GM19035 (cell line): ENCODE results near the gene FAM222A.
A peak's percentile ranks its signal among the peaks of the same experiment; 100 is the strongest.

Source experiments
- ATAC-seq: cut with Tn5 transposase; IDR thresholded peaks from one replicate; pipeline ENCODE4 v1.9.1; 2021; ENCODE audit not compliant: unreplicated experiment

The FAM222A gene

DNA sequence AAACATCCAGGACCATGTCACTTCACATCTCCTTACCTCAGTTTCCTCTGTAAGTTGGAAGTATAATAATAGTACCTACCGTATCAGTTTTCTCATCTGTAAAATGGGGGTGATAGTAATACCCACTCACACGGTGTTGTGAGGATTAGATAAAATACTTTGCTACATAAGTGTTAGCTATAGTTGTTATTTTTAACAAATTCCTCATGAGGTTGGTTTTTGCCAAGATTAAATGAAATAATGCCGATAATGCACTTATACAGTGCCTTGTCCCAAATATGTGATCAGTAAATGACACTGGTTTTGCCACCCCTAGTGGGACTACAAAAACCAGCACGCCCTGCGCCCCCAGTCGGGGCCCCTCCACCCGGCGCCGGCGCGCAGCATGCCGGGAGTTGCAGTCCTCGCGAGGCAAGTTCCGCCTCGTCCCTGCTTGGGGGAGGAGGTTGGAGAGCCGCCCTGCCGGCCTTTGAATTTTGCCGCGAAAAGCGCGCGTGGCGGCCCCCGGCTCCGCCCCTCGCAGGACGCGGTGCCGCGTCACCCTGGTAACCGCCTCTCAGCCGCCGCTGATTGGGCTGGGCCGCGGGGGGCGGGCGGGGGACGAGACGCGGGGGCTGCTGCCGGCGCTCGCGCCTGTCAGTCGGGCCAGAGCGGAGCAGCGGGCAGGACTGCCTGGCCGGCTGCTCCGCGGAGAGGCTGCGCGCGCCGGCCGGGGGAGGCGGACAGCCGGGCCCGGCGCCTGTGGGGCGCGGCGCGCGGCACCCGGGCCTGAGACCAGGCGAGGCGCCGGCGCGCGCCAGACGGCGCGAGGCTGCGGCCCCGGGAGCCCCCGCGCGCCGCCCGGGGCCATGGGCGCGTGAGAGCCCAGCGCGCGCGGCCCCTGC lies at the start of gene FAM222A:
Gene FAM222A (plus strand): TSS at position 639 of the 884 bp plus-strand sequence. CDS start 30,322 bp downstream, outside the sequence.
- peak; percentile 88 for ATAC-seq

DNA sequence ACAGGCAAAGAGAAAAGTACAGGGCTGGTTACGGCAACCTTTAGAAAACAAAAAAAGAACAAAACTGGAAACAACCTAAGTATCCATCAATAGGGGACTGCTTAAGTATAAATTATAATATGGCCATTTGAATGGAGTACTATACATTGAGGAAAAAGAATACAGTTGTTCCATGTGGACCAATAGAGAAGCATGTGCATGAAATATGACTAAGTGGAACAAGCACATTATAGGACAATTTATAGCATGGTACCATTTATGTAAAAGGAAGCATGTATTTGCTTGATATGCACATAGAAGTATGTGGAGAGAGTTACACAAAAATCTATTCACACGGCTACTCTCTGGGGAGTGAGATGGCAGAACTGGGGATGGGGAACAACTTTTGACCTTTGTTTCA lies 49.2 kb upstream of the FAM222A start:
- ATAC-seq: no peak

DNA sequence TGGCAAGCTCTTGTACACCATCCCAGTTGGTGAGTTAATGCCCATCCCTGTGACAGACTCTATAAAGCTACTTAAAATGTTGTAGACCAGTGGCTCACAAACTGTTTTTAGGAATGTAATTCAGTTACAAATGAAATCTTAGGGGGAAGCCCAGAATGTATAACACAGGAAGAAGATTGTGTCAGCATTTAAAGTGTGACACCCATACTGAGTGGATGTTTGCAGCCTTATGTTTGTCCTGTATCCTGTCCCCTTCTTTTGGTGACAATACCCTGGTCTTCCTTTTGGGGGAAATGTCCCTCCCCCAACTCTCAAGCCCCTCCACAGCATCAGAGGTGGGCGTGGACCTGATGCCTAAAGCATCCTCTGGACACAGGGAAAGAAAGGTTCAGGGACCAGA lies 47.6 kb upstream of the FAM222A start:
- no peak for ATAC-seq

DNA sequence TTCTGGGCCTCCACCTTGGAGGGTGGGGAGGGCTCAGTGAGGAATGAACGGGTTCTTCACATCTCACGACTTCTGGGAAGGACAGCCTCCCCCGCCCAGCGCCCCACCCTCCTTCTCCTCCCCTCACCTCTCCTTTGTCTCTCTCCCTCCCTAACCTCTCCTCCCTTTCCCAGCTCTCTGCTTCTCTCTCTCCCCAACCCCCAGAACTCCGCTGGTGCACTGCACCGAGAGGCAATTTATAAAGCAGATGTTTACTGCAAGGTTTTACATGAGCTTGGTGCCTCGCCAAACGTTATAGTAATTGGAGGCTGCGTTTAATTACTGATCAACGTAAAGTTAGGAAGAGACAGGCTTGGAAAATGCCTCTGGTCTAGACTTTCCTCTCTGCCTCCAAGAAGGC lies 42.9 kb upstream of the FAM222A start:
- no peak for ATAC-seq

DNA sequence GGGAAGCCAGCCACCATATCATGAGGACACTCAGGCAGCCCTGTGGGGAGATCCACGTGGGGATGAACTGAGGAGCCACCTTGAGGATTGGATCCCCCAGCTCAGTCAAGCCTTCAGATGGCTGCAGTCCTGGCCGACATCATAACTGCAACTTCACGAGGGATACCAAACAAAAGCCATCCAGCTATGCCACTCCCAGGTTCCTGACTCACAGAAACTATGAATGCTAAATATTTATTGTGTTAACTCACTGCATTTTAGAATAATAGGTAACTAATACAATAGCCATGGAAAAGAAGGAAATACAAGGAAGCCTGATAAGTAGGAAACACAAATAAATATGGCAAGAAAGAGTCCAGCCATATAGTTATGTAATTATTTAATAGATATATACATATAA lies 42.1 kb upstream of the FAM222A start:
- ATAC-seq: no peak

DNA sequence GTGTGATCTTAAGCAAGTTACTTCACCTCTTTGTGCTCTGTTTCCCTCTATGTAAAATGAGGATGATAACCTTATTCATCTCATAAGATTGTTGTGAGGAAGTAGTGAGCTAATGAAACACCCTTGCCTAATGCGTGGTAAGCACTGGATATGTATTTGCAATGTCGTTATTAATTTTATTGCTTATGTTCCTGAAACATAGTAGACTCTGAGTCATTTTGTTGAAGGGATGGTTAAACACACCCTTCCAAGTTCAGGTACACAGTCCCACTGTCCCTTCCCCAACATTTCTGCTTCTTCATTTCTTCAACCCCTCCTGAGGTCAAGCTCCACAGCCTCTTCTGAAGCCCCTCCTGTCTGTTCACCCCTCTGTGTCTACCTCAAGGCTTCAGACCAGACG lies 40.2 kb upstream of the FAM222A start:
- ATAC-seq: no peak

DNA sequence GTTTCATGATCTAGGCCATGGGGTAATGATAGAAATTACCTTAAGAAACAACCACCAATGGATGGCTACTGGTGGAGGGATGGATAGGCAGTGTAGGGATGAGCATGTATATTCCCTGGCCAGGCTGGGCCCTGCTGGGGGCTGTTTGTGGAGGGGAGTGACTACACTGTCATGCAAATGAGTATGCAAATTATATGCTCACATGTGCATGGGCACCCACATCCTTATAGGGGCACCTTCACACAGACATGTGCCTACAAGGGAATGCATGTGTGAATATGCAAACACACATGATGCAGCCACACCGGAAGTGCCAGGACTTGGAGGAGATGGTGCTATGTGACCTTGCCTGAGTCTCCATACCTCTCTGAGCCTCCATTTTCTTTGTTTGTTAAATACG lies 39.7 kb upstream of the FAM222A start:
- no peak for ATAC-seq

DNA sequence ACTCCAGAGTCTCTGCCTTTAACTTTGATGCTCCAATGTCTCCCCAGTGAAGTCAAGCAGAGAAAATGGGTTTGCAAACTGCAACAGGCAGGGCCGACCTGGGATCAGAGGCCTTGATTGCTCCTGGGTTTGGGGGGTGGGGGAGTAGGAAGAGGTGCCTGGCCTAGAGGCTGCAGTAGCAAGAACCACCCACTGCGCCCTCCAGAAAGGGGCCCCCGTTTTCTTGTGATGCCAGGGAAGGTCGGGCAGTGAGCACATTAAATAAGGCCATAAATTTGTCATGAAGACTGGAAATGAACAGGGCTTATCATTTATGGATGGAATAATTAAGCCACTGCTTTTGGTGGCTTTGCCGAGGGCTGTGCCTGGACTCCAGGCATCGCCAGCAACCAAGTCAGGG lies 38.2 kb upstream of the FAM222A start:
- no peak for ATAC-seq

DNA sequence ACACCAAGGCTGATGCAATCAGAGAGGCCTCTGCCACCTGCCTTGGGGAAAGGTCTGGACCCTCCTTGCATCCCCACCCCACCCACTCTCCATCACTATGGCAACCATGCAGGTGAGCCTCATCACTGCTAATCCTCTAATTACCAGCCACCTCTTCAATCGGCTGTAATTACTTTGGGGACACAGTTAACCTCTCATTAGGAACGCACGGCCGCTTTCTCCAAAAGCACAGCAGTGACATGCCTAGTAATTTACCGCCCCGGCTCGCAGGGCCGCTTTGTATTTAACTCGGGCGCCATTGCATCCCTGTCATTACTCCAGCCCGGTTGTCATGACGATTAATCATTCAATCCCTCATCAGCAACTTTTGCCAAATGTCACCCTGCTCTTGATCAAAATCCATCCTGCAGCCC lies 36.3 kb upstream of the FAM222A start:
- no peak for ATAC-seq

DNA sequence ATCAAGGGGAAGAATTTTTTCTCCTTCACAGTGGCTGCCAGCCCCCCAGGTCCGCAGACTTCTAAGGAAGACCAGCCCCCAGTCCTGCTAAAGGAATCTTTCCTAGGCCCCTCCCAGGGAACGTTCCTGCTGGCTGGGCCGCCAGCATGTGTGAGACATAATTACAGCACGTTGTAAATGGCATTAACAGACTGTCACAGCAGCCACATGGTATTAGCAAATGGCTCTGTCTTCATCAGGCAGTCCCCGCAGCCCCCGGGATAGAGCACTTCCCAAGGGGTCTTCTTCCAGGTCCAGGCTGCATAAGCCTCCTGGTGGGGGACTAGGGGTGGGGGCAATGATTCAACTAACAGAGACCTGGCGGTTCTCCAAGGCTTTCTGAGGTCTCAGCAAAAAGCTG lies 34.9 kb upstream of the FAM222A start:
- no peak for ATAC-seq

DNA sequence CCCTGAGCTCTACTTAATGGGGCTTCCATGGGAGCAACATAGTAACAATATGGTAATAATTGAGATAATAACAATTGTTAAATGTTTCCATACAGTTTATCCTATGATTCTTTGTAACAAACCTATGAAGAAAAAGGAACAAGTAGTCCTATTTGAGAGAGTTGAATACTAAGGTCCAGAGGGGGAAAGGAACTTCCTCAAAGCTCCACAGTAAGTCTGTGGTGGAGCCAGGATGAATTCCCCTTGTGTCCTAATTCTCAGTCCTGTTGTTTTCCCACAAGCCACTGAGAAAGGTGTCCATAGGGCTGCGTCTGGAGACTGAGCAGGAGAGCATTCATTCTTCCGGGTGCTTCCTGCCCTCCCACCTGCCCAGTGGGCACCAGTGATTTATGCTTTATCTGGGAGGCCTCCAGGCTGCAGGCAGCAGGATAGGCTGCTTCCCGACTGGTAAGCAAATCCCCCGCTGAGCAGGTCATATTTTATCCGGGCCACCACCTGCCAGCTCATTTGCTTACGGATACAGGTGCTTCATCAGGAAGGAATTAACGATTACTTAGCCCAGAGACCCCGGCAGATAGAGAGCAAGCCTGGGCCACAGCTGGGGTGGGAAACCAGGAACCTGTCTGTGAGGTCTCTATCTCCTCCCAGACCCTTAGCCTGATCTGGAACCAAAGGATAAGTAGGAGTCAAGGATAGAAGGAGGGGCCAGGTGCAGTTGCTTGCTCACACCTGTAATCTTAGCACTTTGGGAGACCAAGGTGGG lies 33.9 kb upstream of the FAM222A start:
- no peak for ATAC-seq

DNA sequence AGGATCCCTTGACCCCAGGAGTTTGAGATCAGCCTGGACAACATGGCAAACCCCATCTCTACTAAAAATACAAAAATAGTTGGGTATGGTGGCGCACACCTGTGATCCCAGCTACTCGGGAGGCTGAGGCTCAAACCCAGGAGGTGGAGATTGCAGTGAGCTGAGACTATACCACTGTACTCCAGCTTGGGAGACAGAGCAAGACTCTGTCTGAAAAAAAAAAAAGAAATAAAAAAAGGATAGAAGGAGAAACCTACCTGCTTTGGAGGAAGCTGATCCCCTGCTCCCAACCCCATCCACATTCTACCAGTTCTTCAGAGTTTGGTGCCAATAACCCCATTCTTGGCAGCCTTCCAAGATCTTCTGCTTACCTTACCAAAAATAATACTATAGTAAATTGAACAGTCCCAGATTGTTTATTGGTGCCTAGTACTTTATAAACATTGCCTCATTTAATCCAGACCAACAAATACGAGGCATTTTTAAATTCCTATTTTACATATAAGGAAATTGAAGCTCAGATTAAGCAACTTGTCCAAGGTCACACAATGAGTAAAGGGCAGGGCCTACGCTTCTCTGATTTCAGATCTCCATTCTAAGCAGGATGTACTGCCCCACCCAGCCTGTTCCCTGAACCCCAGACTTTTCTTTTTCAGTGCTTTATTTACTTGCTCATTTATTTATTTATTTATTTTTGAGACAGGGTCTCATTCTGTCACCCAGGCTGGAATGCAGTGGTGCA lies 33.2 kb upstream of the FAM222A start:
- no peak for ATAC-seq

DNA sequence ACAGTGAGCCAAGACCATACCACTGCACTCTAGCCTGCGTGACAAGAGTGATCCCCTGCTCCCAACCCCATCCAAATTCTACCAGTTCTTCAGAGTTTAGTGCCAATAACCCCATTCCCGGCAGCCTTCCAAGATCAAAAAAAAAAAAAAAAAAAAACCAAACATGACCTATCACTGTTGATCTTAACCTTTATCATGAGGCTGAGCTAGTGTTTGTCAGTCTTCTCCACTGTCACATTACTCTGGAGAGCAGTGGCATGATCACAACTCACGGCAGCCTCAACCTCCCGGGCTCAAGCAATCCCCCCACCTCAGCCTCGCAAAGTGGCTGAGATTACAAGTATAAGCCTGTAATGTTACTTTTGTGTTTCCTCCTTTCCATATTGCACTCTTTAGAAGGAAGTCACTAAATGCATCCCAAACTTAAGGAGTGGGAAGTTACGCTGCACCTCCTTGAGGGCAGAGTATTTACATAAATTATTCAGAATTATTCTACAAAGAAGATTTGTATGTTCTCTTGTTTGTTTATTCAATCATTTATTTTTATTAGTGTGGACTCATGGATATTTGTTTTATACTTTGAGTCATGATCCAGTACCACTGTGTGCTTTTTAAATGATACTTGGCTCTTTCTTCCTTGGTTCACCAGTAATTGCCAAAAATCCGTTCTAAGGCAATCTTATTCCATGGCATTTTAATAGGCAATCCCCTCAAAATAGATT lies 31.5 kb upstream of the FAM222A start:
- no peak for ATAC-seq

DNA sequence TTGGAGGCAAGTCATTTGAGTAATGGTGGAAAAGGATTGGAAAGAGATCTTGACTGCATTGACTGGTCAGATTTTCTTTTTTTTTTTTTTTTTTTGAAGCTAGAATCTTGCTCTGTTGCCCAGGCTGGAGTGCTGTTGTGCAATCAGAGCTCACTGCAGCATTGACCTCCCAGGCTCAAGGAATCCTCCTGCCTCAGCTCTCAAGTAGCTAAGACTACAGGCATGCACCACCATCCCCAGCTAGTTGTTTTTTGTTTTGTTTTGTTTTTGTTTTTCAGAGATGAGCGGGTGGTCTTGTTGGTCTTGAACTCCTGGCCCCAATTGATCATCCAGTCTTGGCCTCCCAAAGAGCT lies 30.9 kb upstream of the FAM222A start:
- no peak for ATAC-seq

DNA sequence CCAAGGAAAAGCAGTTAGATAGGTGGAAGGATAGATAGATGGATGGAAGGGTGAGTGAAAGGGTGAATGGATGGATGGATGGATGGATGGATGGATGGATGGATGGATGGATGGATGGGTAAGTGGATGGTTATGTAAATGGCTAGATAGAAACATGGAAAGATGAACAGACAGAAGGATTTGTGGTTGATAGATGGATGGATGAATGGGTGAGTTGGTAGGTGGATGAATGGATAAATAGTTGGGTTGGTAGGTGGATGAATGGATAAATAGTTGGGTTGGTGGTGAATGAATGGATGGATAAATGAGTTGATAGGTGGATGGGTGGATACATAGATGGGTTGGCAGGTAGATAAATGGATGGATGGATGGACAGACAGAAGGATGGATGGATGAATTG lies 30.3 kb upstream of the FAM222A start:
- no peak for ATAC-seq

DNA sequence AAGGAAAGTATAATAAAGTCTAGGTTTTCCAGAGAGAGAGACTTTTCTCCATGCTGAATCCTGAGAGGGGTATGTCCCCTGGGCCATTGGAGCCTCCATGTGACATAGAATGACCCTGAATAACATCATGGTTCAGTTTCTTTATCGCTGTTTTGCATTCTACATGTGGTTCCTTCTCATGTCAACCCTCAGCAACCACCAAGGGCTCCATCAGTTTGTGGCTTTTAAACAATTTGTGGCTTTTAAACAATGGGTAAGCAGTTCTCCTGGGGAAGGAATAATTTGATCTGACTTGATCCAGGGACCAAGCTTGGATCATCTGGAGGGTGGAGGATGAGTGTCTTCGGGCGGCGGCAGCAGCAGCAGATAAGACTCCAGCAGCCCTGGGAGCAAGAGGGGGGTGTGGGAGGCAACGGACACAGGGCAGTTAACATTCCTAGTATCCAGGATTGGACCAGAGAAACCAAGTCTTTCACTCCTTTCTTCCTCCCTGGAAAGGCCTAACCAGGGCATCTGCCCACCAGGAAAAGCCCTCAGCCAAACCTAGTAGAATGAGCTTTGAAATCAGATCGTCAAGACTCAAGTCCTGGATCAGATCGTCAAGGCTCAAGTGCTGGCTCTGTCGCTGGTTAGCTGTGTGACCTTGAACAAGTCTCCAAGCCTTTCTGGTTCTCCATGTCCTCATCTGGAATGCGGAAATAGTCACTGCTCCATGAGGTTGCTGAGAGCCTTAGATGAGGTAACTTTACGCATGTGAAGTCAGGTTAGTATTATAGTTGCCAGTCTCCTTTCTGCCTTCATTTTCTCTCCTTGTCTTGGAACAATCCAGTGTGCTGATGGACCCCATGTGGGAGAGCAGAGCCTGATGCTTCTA lies 27.8 kb upstream of the FAM222A start:
- no peak for ATAC-seq

DNA sequence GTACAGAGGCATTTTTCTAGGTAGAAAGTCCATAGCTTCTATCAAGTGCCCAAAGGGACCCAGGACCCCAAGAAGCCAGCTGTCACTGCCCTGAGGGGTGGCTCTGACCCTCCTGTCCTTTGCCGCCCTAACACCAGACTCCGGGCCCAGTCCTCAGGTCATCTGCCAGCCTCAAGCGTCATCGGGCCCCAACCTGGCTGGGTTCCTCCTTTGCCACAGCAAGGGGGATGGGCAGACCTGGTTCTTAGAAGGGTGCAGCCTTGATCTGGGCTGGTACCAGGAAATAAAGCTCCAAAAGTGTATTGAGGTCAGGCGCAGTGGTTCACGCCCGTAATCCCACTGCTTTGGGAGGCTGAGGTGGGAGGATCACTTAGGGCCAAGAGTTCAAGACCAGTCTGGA lies 27.1 kb upstream of the FAM222A start:
- no peak for ATAC-seq

DNA sequence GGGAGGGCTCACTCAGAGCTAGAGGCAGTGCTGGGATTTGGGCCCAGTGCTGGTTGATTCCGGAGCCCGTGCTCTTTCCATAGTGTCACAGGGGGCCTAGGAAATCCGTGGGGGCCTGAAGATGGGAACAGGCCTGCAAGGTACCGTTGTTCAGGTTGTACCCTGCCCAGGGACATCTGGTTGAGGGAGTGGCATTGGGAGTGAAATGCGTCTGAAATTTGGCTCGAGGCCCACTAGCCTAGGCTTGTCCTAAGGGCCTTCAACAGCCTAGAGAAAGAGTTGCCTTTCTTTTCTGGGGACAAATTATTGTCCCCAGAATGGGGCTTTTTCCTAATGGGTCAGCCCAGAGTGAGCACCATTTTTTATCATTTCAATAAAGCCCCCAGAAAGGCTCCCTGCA lies 26.4 kb upstream of the FAM222A start:
- ATAC-seq: no peak

DNA sequence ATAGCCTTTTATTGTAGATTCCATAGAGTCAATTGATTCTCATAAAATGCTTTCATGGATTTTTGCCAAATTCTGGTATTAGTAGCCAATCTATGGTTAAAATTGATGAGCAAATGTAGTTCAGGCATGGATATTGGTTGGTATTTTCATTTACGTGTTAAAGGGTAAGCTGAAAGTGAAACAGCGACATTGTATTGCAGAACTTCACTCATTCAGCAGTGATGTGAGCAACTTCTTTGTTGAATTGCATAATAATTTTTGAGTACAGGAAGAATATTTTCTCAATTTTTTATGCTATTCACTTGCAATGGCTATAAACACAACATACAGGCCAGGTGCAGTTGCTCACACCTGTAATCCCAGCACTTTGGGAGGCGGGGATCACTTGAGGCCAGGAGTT lies 24.2 kb upstream of the FAM222A start:
- ATAC-seq: no peak

DNA sequence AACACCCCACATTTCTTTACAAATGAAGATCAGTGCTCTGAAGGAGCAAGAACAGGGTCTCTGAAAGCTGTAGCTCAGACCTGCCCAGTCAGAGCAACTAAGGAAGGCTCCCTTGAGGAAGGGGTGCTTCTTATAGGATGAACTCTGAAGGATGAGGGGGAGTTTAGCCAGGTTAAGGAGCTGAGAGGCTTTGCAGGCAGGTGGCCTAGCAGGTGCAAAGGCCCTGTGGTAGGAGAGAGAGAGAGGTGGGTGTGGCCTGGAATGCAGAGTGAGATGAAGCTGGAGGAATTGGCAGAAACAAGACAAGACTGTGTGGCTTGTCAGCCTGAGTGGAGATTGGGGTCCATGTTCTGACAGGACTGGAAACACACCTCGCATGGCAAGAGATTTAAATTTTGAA lies 20.5 kb upstream of the FAM222A start:
- ATAC-seq: no peak
